RPMI8226 (cell line): Measurements from ENCODE around the gene IL20RA.
A peak's percentile ranks its signal among the peaks of the same experiment; 100 is the strongest.
"Not testable (repeated sequence)": the region's sequence is repeated elsewhere in the genome, so short reads cannot be mapped to it uniquely, and the experiment has no call there.

Experiments used
- DNase-seq: peaks from one replicate; pipeline ENCODE4 v3.0.0-alpha.2; 2015

Gene IL20RA

DNA sequence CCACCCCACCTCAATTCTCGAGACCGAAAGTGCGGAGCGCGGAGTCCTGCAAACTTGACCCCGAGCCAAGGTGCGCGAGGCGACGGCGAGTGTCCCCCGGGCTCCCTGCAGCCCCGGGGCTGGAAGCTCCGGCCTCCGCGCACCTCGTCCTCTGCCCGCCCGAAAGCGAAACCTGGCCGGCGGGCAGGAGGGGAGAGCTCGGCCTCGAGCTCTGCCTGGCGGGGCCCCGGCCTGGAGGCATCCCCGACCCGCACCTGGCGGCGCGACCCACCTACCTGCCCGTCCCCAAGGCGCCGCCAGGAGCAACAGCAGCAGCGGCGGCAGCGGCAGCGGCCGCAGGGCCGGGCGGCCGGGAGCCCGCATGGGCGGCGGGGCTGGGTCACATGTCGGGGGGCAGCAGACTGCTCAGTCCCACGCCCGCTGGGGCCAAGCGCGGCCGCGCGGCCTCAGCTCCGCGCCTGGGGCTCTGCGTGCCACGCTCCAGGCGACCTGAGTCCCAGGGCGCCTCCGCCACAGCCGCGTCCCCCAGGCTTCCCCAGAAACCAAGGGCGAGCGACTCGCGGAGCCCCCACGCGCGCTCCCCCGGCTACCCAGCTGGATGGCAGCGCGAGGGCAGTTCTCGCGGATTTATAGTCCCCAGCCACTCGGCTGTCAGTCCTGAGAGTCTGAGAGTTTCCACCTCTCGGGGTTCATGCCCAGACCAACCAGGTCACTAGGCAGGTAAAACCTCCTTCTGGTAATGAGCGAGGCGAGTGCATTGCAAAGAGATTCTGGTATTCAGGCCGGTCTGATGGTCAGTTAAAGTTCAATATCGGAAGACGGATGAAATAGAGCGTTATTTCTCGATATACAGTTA, at the start of gene IL20RA:
Gene IL20RA, minus strand, starts transcription at position 600 of the 856 bp plus-strand sequence. Its CDS starts 237 bp downstream, at position 363.
- peak; percentile 40 for DNase-seq

- no peak for DNase-seq
These were observed 48.7 kb upstream of the IL20RA start for GRCh38 chr6:137093183-137094069.

DNA sequence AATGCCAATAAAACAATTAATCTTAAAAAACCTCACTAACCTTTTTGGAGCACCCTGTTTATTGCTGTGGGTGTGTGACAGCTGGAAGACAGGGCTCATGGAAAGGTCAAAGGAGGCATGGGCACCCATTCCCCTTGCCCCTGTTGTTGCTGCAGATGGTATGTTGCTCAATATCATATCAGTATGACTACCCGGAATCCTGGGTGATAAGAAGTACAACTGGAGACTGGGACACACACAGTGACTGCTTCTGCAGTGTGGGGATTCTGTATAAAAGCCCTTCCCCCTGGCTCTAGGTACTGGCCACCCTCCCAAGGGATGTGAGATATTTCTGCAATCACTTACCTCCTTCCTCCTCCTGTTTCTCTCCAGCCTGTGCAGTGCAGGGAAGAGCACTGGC, 47.3 kb upstream of the IL20RA start:
- no peak for DNase-seq

DNA sequence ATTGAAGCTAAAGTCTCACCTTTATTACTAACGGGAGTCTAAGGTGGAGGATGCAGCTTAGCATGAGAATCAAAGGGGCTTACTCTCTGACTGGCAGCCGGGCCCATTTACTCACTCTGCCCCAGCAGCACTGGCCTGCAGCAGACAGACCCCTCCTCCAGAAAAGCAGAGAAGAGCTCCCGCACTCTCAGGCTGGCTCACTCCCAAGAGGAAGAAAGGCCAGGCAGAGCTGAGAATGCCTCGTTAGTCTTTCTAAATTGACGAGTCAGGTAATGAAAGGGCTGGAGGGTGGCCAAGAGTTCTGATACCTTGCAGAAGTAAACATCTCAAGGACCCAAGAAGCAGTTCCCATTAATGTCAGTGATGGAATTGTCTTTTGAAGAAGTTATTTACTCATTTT, 44.5 kb upstream of the IL20RA start:
- DNase-seq, result peak; percentile 93

- DNase-seq, result no peak
These were observed 43.1 kb upstream of the IL20RA start for GRCh38 chr6:137087902-137088301.

DNA sequence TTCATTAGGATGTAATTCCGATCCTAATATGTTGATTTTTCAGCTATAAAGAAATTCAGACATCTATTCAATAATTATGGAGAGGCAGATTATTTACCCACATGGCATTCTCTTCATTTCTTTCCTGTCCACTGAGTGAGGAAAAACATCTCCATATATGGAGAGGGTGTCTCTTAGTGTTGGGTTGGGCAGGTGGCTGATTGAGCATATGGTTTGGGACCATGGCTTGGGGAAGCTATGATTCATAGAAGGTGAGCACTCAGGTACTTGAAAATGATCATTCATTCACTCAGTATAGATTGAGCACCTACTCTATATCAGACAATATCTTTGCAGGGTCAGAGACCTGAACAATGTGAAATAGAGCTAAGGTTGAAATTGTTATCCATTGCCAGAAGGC, 41.3 kb upstream of the IL20RA start:
- no peak for DNase-seq

DNA sequence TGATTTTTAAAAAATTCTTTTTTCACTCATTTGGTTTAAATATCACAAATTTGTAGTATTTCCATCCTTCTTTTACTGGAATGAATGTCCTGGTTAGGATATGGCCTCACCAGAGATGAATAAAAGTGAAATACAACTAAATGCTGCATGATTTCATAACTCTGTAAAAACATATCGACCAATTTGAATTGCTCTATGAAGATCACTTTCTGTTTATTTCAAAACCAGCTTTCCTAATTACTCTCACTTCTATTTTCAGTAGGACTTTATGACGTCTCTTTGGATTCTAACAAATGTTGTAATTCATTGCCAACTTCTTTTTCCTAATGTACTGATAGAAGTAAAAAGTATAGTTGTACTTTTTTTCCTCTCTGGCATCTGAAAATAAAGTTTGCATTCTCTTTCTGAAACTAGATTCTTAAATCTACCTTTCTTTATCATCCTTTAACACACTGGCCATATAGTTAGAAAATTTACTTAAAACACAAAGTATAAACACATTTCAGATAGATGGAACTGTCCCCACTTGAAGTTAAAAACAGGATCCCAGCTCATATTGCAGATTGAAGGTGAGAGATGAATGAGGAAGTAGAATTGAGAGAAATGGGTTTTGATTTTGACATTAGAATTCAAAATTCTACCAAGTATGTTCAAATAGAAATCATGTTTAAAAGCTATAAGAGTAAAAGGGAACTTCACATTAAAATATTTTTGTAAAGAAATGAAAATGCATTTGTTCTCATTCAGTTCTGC, 40.3 kb upstream of the IL20RA start:
- DNase-seq, result no peak

GRCh38 chr6:137084090-137084489, 39.3 kb upstream of the IL20RA start:
- DNase-seq, result no peak

DNA sequence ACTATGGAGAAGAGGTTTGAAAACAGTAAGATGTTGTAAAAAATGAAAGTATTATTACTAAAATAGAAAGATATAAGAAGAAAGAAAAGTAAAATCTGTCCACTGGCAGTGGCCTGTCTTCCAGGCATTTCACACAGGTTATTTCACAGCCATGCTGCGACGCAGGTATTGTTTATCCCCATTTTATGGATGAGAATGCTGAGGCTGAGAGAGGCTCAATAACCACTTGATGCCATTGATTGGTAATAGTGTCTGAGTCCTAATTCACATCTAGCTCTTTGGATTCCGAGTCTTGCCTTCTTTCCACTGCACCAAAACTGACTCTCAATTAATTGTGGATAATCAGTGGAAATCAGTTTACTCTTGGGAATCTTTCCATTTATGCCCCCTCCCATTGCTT, 37.2 kb upstream of the IL20RA start:
- DNase-seq, result no peak

DNA sequence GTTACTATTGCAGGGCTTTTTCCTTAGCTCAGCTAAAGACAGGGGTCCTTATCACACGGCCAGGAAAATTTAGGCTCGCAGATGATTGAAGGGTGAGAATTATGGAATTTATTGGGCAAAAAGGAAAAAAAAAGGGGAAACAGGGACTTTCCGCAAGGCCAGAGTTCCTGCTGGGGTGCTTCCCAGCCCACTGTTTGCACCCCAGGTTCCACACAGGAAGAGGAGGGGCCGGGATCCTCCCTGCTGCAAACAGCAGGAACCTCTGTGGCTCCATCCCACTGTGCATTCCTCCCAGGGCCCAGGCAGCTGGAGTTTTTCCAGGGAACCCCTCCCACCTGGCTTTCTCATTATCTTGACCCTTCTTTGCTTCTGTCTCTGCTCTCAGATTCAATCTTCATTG, 35.9 kb upstream of the IL20RA start:
- DNase-seq, result no peak

GRCh38 chr6:137076277-137077068, 31.7 kb upstream of the IL20RA start:
- DNase-seq, result peak; percentile 75

- not testable (repeated sequence) for DNase-seq
These were observed 31.0 kb upstream of the IL20RA start for GRCh38 chr6:137075790-137076189.

GRCh38 chr6:137070303-137070702, 25.5 kb upstream of the IL20RA start:
- DNase-seq, result no peak

DNA sequence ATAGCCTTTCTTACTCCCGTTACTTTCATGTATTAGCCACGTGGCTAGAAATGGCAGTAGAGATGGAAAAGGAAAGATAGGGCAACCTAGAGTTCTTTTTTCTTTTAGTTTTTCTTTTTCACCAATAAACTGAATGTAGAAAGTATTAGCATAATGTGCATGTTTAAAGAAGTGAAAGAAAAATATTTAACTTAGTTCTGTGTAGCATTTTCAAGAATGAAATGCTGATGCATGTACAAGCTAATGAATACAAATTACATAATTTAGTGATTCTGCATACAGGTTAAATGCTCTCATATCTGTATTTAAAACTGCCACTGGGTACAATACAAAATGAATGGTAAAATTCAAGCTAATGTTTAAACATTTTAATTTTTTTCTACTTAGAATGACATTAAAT, 22.6 kb upstream of the IL20RA start:
- no peak for DNase-seq

GRCh38 chr6:137058037-137058436, 13.3 kb upstream of the IL20RA start:
- DNase-seq, result no peak

GRCh38 chr6:137056121-137056880, 11.5 kb upstream of the IL20RA start:
- DNase-seq, result no peak

- no peak for DNase-seq
These were observed 7.2 kb upstream of the IL20RA start for GRCh38 chr6:137051790-137052472.

GRCh38 chr6:137049095-137049494, 4.3 kb upstream of the IL20RA start:
- no peak for DNase-seq

GRCh38 chr6:137046871-137047412, 2.2 kb upstream of the IL20RA start:
- DNase-seq, result no peak

DNA sequence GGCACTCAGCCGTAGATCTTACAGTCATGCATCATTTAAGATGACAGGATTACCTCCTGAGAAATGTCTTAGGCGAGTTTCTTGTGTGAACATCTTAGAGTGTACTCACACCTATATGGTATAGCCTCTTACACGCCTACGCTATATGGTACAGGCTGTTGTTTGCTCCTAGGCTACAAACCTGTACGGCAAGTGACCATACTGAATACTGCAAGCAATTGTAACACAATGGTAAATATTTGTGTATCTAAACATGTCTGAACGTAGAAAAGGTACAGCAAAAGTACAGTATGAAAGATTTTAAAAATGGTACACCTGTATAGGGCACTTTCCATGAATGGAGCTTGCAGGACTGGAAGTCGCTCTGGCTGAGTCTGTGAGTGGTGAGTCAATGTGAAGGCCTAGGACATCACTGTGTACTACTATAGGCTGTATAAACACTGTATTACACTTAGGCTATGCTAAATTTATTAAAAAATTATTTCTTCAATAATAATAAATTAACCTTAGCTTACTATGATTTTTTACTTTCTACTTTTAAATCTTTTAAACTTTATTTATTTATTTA, 541 bp upstream of the IL20RA start:
- DNase-seq, result no peak
